Stimulated activated CD8-positive, alpha-beta memory T cell treated with anti-CD3 and anti-CD28 coated beads, Interleukin-15, amount 100 ng/mL, for 48 hours (primary cell): ENCODE results near the gene SGSM2.
"Not testable (repeated sequence)": the region's sequence is repeated elsewhere in the genome, so short reads cannot be mapped to it uniquely, and the experiment has no call there.

Experiments
- DNase-seq, 2 donors: peaks; one replicate each; pipeline ENCODE4 v3.0.0-alpha.2; 2020; ENCODE audit warnings: low read depth in 2 of 2

Gene SGSM2, protein sequence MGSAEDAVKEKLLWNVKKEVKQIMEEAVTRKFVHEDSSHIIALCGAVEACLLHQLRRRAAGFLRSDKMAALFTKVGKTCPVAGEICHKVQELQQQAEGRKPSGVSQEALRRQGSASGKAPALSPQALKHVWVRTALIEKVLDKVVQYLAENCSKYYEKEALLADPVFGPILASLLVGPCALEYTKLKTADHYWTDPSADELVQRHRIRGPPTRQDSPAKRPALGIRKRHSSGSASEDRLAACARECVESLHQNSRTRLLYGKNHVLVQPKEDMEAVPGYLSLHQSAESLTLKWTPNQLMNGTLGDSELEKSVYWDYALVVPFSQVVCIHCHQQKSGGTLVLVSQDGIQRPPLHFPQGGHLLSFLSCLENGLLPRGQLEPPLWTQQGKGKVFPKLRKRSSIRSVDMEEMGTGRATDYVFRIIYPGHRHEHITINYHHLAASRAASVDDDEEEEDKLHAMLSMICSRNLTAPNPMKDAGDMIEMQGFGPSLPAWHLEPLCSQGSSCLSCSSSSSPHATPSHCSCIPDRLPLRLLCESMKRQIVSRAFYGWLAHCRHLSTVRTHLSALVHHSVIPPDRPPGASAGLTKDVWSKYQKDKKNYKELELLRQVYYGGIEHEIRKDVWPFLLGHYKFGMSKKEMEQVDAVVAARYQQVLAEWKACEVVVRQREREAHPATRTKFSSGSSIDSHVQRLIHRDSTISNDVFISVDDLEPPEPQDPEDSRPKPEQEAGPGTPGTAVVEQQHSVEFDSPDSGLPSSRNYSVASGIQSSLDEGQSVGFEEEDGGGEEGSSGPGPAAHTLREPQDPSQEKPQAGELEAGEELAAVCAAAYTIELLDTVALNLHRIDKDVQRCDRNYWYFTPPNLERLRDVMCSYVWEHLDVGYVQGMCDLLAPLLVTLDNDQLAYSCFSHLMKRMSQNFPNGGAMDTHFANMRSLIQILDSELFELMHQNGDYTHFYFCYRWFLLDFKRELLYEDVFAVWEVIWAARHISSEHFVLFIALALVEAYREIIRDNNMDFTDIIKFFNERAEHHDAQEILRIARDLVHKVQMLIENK

GRCh38 chr17:2336852-2337543 lies at the start of gene SGSM2:
Gene SGSM2 (plus strand): TSS chr17:2337501. CDS start chr17:2337689, 188 bp downstream.
- peak; percentile 39 to 47 for DNase-seq

GRCh38 chr17:2289878-2290478 lies 47.3 kb upstream of the SGSM2 start:
- no peak for DNase-seq

GRCh38 chr17:2292100-2292499 lies 45.2 kb upstream of the SGSM2 start:
- DNase-seq, result no peak

- DNase-seq, result no peak
Observed at GRCh38 chr17:2295575-2295974, 41.7 kb upstream of the SGSM2 start.

DNA sequence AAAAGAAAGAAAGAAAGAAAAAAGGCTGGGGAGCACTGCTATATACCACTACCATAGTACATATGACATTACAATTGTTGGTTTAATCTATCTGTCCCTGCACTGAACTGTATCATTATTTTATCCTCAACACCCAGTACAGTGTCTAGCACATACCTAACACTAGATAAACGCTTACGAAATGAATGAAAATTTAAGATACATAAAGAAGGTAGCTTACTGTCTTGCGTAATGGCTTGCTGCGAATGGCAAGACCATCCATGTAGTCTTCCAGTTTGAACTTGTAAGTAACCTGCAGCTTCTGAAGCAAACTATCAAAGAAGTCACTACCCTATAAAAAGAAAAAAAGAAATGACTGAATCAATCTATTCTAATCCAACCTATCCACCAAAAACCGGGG lies 40.3 kb upstream of the SGSM2 start:
- no peak for DNase-seq

GRCh38 chr17:2299136-2299535 lies 38.2 kb upstream of the SGSM2 start:
- no peak for DNase-seq

GRCh38 chr17:2299756-2300155 lies 37.5 kb upstream of the SGSM2 start:
- DNase-seq, result no peak

GRCh38 chr17:2302778-2303203 lies 34.5 kb upstream of the SGSM2 start:
- no peak for DNase-seq

DNA sequence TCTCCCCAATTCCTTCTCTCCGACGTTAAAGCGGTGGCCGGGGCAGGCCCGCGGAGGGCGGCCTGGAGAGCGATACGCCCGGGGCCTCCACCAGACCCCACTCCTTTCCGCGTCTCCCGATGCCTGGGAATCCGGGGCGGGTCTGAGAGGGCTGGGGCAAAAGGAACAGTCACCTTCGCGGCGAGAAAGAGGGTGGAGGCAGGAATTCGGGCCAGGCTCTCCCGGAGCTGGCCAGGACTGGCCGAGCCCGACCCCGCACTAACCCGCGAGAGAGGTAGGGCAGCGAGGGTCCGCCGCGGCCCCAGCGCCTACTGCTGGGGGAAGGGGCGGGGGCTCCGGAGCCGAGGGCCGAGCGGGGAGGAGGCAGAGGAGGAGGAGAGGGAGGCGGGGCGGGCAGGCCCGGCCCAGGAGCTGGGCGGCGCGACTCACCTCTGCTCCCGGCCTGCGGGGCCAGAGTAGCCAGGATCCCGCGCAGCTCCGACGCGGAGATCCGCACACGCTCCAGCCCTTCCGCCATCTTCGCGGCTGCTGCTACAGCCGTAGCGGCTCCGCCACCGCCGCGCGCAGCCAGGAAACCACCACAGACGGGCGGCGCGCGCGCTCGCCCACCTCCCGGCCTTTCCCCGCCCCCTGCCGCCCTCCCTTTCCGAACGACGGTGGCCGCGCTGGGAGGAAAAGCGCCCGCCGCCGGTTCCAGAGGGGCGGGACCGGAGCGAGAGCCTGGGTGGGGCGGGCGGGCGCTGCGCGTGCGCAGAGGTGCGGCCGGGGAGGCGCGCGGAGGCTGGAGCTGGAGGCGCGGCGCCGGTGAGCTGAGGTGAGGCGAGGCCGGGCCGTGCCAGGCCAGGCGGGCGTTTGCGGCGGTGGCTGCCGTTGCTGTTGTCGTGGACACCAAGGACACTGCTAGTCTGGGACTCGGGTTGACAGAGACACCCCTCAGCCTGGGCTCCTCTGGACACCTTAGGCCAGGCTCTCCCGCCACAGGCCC lies 33.8 kb upstream of the SGSM2 start, which contains the start of the genes SMG6 and SRR:
Gene SMG6, minus strand, starts transcription at position 582 of the 985 bp plus-strand sequence. Its CDS starts 65 bp downstream, at position 517.
Gene SRR, plus strand, starts transcription at position 747 of the 985 bp plus-strand sequence. CDS start 11,611 bp downstream, outside the sequence.
- DNase-seq, result peak; percentile 90 to 92

DNA sequence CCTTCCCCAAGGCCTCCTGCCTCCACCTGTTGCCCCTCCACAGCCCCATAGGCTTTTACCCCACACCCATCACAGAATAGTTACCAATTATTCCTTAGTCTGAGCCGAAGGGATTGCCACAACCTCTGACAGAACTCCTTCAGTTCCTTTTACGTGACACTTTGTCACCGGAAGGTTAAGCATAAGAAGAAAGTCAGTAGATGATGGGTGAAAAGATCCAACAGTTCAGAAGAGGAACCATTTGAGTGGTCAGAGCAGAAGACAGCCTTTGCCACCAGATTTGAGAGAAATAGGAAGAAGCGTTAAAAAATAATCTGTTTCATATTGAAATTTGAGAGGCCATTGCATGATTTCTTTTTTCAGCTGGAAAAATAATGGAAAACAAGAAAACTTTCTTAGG lies 32.4 kb upstream of the SGSM2 start:
- no peak for DNase-seq

GRCh38 chr17:2309338-2310154 lies 27.8 kb upstream of the SGSM2 start:
- no peak for DNase-seq

- DNase-seq, result no peak
Observed at GRCh38 chr17:2312736-2313135, 24.6 kb upstream of the SGSM2 start.

- DNase-seq, result not testable (repeated sequence)
Observed at GRCh38 chr17:2316916-2317205, 20.4 kb upstream of the SGSM2 start.

GRCh38 chr17:2317796-2318195 lies 19.5 kb upstream of the SGSM2 start:
- no peak for DNase-seq

GRCh38 chr17:2319051-2319450 lies 18.2 kb upstream of the SGSM2 start:
- no peak for DNase-seq

DNA sequence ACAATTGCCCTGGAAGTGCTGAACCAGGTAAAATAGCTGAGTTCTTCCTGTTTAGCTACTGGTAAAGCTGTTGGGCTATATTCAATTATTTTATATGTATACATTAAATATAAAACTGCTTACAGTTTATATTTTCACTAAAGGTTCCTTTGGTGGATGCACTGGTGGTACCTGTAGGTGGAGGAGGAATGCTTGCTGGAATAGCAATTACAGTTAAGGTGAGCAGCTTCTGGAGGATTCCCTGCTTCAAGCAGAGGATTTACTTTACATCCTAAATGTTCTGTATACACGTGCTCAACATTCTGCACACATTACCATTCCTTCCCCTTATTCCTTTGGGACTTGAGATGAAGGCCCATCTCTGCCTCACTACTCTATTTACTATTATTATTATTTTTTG lies 15.9 kb upstream of the SGSM2 start:
- DNase-seq, result no peak

DNA sequence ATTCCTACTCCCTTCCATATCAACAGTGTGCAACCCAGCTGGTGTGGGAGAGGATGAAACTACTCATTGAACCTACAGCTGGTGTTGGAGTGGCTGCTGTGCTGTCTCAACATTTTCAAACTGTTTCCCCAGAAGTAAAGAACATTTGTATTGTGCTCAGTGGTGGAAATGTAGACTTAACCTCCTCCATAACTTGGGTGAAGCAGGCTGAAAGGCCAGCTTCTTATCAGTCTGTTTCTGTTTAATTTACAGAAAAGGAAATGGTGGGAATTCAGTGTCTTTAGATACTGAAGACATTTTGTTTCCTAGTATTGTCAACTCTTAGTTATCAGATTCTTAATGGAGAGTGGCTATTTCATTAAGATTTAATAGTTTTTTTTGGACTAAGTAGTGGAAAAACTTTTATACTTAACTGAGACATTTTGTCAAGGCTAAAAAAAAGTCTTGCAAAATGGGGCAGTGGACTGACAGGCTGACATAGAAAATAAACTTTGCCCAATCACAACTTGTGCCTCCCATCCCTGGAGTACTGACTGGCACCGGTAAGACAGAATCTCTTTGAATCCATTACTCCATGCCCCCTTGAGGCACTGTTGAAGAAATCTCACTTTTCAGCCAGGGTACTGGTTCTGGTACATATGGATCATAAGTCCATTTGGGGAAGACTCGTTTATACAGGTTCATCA lies 13.5 kb upstream of the SGSM2 start:
- no peak for DNase-seq

GRCh38 chr17:2331303-2331702 lies 6.0 kb upstream of the SGSM2 start:
- DNase-seq, result no peak
